WTC11 (cell line): ENCODE data around the gene ZNF500. TPM values are rescaled to one million over a fixed set of nuclear protein-coding genes. Genes with fewer than 3 reads are reported as not detected.

Source experiments
- ATAC-seq: fragments of 200-7000 bp; cut with Tn5 transposase; 2 replicates; pipeline ENCODE4 v1.10.0; 2021; ENCODE audit warnings: mild to moderate bottlenecking, moderate library complexity
- CTCF ChIA-PET: fragments of 300-600 bp; sonication (Branson Sonifier 250); formaldehyde crosslinking; loops from one replicate; lab custom pipeline; 2021; ENCODE audit warnings: antibody characterized with exemption; lab: Charles Lee
- POLR2A ChIA-PET: fragments of 350-600 bp; sonication (Branson Sonifier 250); formaldehyde crosslinking; loops from one replicate; lab custom pipeline; 2021; ENCODE audit warnings: antibody characterized with exemption; lab: Charles Lee
- DNase-seq: peaks from one replicate; pipeline ENCODE4 v3.0.0; 2021; ENCODE audit warnings: low spot score
- H3K27ac Mint-ChIP-seq: 2 replicates; pipeline ENCODE4 v1.8.0; 2021; ENCODE audit warnings: mixed read lengths
- H3K27me3 Mint-ChIP-seq: 2 replicates; pipeline ENCODE4 v1.8.0; 2021; ENCODE audit warnings: low read depth, mild to moderate bottlenecking, moderate library complexity, mixed read lengths
- H3K36me3 Mint-ChIP-seq: 2 replicates; pipeline ENCODE4 v1.8.0; 2021; ENCODE audit warnings: mixed read lengths
- H3K4me1 Mint-ChIP-seq: 2 replicates; pipeline ENCODE4 v1.8.0; 2022; ENCODE audit warnings: mixed read lengths
- H3K4me3 Mint-ChIP-seq: 2 replicates; pipeline ENCODE4 v1.8.0; 2021; ENCODE audit warnings: mild to moderate bottlenecking, moderate library complexity, mixed read lengths
- H3K9me3 Mint-ChIP-seq: 2 replicates; pipeline ENCODE4 v1.8.0; 2021; ENCODE audit warnings: mixed read lengths
- ATF1 ChIP-seq: sonication (generic); formaldehyde crosslinking; IDR thresholded peaks from 2 replicates; pipeline ENCODE4 v1.8.1; 2023; ENCODE audit warnings: mild to moderate bottlenecking, moderate library complexity, missing genetic modification reagents
- EMX1 ChIP-seq: fragments of 250-450 bp; sonication (Bioruptor Pico); IDR thresholded peaks from 2 replicates; pipeline ENCODE4 v1.8.0; 2021; ENCODE audit warnings: mild to moderate bottlenecking
- ESRRA ChIP-seq: sonication (generic); formaldehyde crosslinking; IDR thresholded peaks from 2 replicates; pipeline ENCODE4 v1.8.1; 2022; ENCODE audit warnings: mild to moderate bottlenecking, missing genetic modification reagents, borderline replicate concordance
- ETV6 ChIP-seq: sonication (generic); formaldehyde crosslinking; IDR thresholded peaks from 2 replicates; pipeline ENCODE4 v1.8.1; 2022; ENCODE audit warnings: mild to moderate bottlenecking, missing genetic modification reagents
- GABPB1 ChIP-seq: sonication (generic); formaldehyde crosslinking; IDR thresholded peaks from 2 replicates; pipeline ENCODE4 v1.8.1; 2023; ENCODE audit warnings: mild to moderate bottlenecking, missing genetic modification reagents
- GTF2I ChIP-seq: fragments of 250-450 bp; sonication (Bioruptor Pico); conservative IDR thresholded peaks from 2 replicates; pipeline ENCODE4 v1.4.0; 2021; ENCODE audit warnings: mild to moderate bottlenecking
- IRF2 ChIP-seq: sonication (generic); formaldehyde crosslinking; IDR thresholded peaks from 2 replicates; pipeline ENCODE4 v1.8.0; 2022; ENCODE audit warnings: low read depth, missing genetic modification reagents, borderline replicate concordance
- MYBL2 ChIP-seq: sonication (generic); formaldehyde crosslinking; IDR thresholded peaks from 2 replicates; pipeline ENCODE4 v1.8.1; 2023; ENCODE audit warnings: mild to moderate bottlenecking, moderate library complexity, missing genetic modification reagents
- NFATC4 ChIP-seq: fragments of 250-450 bp; sonication (Bioruptor Pico); IDR thresholded peaks from 2 replicates; pipeline ENCODE4 v1.9.0; 2021; ENCODE audit warnings: mild to moderate bottlenecking
- NFYB ChIP-seq: sonication (generic); formaldehyde crosslinking; conservative IDR thresholded peaks from 2 replicates; pipeline ENCODE4 v1.8.0; 2022; ENCODE audit warnings: low read depth, missing genetic modification reagents
- SMAD3 ChIP-seq: sonication (generic); formaldehyde crosslinking; IDR thresholded peaks from 2 replicates; pipeline ENCODE4 v1.8.0; 2022; ENCODE audit warnings: missing genetic modification reagents, mild to moderate bottlenecking, borderline replicate concordance
- SP1 ChIP-seq: sonication (generic); formaldehyde crosslinking; conservative IDR thresholded peaks from 2 replicates; pipeline ENCODE4 v1.8.1; 2022; ENCODE audit warnings: missing genetic modification reagents
- TCF7 ChIP-seq: sonication (generic); formaldehyde crosslinking; IDR thresholded peaks from 2 replicates; pipeline ENCODE4 v1.8.0; 2022; ENCODE audit warnings: mild to moderate bottlenecking, low read depth, missing genetic modification reagents, moderate library complexity
- ZBTB21 ChIP-seq: sonication (generic); formaldehyde crosslinking; IDR thresholded peaks from 2 replicates; pipeline ENCODE4 v1.8.1; 2023; ENCODE audit warnings: mild to moderate bottlenecking, missing genetic modification reagents, borderline replicate concordance
- ZNF396 ChIP-seq: fragments of 250-450 bp; sonication (Bioruptor Pico); IDR thresholded peaks from 2 replicates; pipeline ENCODE4 v1.8.0; 2021; ENCODE audit warnings: mild to moderate bottlenecking, moderate library complexity, borderline replicate concordance
- total RNA-seq: library from RNA; stranded (reverse); gene quantifications from 3 replicates; pipeline ENCODE4 v1.2.3, GENCODE V29; 2021
- TF ChIP-seq, protein P1 (sequence below): sonication (generic); formaldehyde crosslinking; IDR thresholded peaks from 2 replicates; pipeline ENCODE4 v1.8.0; 2023; ENCODE audit warnings: missing genetic modification reagents
- TF ChIP-seq, protein P2 (sequence below): sonication (generic); formaldehyde crosslinking; IDR thresholded peaks from 2 replicates; pipeline ENCODE4 v1.8.1; 2022; ENCODE audit warnings: missing genetic modification reagents, borderline replicate concordance
- TF ChIP-seq, protein P3 (sequence below): sonication (generic); formaldehyde crosslinking; IDR thresholded peaks from 2 replicates; pipeline ENCODE4 v1.8.1; 2023; ENCODE audit warnings: mild to moderate bottlenecking, missing genetic modification reagents, moderate library complexity
- TF ChIP-seq, protein P4 (sequence below): fragments of 250-450 bp; sonication (Bioruptor Pico); IDR thresholded peaks from 2 replicates; pipeline ENCODE4 v1.9.0; 2021; ENCODE audit warnings: mild to moderate bottlenecking
- TF ChIP-seq, protein P5 (sequence below): fragments of 250-450 bp; sonication (Bioruptor Pico); IDR thresholded peaks from 2 replicates; pipeline ENCODE4 v1.9.0; 2021; ENCODE audit warnings: mild to moderate bottlenecking
- TF ChIP-seq, protein P6 (sequence below): sonication (generic); formaldehyde crosslinking; IDR thresholded peaks from 2 replicates; pipeline ENCODE4 v1.8.0; 2022; ENCODE audit warnings: mild to moderate bottlenecking, missing genetic modification reagents

The ZNF500 gene
- total RNA-seq, 1 experiment from 2014 or later = 19.9 TPM

DNA sequence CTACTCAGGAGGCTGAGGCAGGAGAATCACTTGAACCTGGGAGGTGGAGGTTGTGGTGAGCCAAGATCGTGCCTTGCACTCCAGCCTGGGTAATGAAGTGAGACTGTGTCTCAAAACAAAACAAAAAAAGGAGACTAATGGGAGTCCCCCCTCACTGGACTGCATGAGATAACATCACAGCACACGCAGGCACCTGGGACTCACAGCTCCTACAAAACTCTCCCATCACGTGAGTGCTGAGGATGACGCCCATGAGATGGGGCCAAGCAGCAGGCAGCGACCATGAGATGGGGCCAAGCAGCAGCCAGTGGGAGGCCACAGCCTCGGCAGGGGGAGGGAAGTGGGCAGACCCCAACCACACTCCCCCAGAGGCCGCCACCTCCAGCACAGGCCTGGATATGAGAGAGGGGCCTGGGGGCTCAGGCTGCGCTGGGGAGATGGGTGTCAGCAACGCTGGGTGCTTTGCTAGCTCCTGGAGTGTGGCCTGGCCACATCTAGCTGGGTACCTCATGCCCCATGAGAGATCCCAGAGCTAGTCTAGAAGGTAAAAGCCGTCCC, 17.2 kb downstream of the ZNF500 start (continued):
- TF ChIP-seq, protein P1, sequence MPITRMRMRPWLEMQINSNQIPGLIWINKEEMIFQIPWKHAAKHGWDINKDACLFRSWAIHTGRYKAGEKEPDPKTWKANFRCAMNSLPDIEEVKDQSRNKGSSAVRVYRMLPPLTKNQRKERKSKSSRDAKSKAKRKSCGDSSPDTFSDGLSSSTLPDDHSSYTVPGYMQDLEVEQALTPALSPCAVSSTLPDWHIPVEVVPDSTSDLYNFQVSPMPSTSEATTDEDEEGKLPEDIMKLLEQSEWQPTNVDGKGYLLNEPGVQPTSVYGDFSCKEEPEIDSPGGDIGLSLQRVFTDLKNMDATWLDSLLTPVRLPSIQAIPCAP (CRISPR knock-in tag) = no peak
- TF ChIP-seq, all 79 proteins: peak for 0

DNA sequence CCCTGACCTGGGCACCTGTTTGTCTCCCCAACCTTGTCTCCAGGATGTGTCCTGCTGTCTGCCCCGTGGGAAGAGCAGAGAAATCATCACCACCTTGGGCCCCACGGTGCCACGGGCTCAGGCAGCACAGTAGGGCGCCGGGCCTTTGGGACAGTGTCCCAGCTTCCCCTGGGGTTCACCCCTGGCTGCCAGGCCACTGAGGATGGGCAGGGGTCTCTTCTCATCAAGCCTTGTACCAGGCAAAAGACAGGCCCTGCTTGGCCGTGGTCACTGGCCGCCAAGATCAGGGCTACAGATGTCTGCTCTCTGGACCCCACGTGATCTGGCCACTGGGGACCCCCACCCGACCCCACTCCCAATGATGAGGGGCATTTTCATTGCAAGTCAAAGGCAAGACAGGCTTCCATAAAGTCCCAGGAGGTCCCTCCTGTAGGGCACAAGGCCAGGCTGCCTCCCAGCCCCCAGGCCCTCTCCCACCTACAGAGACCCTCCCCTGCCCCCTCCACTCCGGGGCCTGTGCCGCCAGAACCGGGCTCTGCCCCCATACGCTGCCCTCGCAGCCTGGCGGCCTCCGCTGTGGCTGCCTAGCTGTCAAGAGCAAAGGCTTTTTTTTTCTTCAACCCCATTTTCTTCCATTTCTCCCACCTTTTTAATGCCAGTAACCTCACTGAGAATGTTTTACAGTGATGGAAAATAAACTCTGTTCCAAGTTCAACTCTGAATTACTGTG, 18.1 kb downstream of the ZNF500 start:
- Mint-ChIP-seq H3K4me3 (no peak overlapping the region), H3K36me3 (peaks cover 8% of the 10 kb centered on the region), H3K4me1 (peaks cover 7% of the 10 kb centered on the region; the same call in 1 of the 2 replicates), H3K27ac (no peak overlapping the region), H3K9me3 (no peaks in the 10 kb centered on the region), H3K27me3 (no peaks in the 10 kb centered on the region)
- POLR2A ChIA-PET = interaction anchor here (0.7 kb wide), 1 partner anchor 22 kb away, joined by 4 read pairs; no protein-coding TSS in a partner anchor
- CTCF ChIA-PET = interaction anchor here (1.6 kb wide), 1 partner anchor 53 kb away, joined by 3 read pairs; the partner anchor contains the start of gene ROGDI
- TF ChIP-seq MYBL2 (CRISPR knock-in tag) (no peak), GABPB1 (CRISPR knock-in tag) (no peak), SP1 (CRISPR knock-in tag) (no peak), ZNF396 (CRISPR knock-in tag) (no peak), GTF2I (CRISPR knock-in tag) (no peak), NFATC4 (CRISPR knock-in tag) (no peak), TCF7 (CRISPR knock-in tag) (no peak), SMAD3 (CRISPR knock-in tag) (no peak), NFYB (no peak), IRF2 (CRISPR knock-in tag) (no peak), ESRRA (no peak), ETV6 (CRISPR knock-in tag) (no peak), EMX1 (CRISPR knock-in tag) (no peak), ZBTB21 (no peak), ATF1 (no peak)
- TF ChIP-seq, protein P2, sequence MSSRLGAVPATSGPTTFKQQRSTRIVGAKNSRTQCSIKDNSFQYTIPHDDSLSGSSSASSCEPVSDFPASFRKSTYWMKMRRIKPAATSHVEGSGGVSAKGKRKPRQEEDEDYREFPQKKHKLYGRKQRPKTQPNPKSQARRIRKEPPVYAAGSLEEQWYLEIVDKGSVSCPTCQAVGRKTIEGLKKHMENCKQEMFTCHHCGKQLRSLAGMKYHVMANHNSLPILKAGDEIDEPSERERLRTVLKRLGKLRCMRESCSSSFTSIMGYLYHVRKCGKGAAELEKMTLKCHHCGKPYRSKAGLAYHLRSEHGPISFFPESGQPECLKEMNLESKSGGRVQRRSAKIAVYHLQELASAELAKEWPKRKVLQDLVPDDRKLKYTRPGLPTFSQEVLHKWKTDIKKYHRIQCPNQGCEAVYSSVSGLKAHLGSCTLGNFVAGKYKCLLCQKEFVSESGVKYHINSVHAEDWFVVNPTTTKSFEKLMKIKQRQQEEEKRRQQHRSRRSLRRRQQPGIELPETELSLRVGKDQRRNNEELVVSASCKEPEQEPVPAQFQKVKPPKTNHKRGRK (CRISPR knock-in tag) = no peak
- TF ChIP-seq, protein P3, sequence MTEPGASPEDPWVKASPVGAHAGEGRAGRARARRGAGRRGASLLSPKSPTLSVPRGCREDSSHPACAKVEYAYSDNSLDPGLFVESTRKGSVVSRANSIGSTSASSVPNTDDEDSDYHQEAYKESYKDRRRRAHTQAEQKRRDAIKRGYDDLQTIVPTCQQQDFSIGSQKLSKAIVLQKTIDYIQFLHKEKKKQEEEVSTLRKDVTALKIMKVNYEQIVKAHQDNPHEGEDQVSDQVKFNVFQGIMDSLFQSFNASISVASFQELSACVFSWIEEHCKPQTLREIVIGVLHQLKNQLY = no peak
- TF ChIP-seq, protein P4, sequence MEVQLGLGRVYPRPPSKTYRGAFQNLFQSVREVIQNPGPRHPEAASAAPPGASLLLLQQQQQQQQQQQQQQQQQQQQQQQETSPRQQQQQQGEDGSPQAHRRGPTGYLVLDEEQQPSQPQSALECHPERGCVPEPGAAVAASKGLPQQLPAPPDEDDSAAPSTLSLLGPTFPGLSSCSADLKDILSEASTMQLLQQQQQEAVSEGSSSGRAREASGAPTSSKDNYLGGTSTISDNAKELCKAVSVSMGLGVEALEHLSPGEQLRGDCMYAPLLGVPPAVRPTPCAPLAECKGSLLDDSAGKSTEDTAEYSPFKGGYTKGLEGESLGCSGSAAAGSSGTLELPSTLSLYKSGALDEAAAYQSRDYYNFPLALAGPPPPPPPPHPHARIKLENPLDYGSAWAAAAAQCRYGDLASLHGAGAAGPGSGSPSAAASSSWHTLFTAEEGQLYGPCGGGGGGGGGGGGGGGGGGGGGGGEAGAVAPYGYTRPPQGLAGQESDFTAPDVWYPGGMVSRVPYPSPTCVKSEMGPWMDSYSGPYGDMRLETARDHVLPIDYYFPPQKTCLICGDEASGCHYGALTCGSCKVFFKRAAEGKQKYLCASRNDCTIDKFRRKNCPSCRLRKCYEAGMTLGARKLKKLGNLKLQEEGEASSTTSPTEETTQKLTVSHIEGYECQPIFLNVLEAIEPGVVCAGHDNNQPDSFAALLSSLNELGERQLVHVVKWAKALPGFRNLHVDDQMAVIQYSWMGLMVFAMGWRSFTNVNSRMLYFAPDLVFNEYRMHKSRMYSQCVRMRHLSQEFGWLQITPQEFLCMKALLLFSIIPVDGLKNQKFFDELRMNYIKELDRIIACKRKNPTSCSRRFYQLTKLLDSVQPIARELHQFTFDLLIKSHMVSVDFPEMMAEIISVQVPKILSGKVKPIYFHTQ (CRISPR knock-in tag) = no peak
- TF ChIP-seq, protein P5, sequence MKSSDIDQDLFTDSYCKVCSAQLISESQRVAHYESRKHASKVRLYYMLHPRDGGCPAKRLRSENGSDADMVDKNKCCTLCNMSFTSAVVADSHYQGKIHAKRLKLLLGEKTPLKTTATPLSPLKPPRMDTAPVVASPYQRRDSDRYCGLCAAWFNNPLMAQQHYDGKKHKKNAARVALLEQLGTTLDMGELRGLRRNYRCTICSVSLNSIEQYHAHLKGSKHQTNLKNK (CRISPR knock-in tag) = no peak
- TF ChIP-seq, protein P6, sequence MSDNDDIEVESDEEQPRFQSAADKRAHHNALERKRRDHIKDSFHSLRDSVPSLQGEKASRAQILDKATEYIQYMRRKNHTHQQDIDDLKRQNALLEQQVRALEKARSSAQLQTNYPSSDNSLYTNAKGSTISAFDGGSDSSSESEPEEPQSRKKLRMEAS (CRISPR knock-in tag) = no peak
- DNase-seq (no peak), ATAC-seq (no peak)
